ENCODE data around the gene COA3.

The COA3 gene

GRCh38 chr17:42817866-42818265 lies 19.4 kb upstream of the COA3 start:
- no peak for DNase-seq

- DNase-seq = no peak
Observed at GRCh38 chr17:42814633-42815399, 16.3 kb upstream of the COA3 start.

DNA sequence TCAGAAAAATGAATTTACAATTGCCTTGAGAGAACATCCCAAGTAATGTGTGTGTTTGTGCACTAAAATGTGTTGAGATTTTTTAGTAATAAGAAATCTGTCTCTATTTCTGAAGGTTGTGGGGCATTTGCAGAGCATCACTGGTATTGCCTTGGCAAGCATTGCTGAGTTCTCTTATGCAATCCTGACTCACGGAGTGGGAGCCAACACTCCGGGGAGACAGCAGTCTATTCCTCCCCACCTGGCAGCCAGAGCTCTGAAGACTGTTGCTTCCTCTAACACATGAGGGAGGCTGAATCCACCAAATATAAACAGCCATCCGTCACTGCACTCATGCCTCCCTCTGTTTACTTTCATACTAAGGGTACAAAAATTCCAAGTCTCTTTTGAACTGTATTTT lies 10.7 kb upstream of the COA3 start:
- no peak for DNase-seq

DNA sequence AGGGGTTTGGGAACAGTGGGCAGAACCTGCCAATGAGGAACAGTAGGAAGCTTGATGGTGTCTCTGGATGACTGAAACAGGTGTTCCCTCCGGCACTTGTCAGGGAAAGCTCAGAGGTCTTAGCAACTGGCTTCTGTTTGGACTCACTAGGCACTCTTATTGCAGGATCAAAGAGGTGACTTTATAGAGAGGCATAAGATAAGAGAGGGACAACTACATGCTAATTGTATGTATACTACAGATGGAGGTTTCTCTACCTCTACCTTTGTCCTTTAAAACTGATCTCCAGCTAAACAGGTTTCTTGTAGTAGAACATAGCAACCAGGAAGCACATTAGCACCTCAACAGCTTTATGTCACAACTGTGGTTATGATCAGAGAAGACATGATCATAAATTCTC lies 7.7 kb upstream of the COA3 start:
- no peak for DNase-seq

- DNase-seq = no peak
Observed at GRCh38 chr17:42804918-42805367, 6.4 kb upstream of the COA3 start.

DNA sequence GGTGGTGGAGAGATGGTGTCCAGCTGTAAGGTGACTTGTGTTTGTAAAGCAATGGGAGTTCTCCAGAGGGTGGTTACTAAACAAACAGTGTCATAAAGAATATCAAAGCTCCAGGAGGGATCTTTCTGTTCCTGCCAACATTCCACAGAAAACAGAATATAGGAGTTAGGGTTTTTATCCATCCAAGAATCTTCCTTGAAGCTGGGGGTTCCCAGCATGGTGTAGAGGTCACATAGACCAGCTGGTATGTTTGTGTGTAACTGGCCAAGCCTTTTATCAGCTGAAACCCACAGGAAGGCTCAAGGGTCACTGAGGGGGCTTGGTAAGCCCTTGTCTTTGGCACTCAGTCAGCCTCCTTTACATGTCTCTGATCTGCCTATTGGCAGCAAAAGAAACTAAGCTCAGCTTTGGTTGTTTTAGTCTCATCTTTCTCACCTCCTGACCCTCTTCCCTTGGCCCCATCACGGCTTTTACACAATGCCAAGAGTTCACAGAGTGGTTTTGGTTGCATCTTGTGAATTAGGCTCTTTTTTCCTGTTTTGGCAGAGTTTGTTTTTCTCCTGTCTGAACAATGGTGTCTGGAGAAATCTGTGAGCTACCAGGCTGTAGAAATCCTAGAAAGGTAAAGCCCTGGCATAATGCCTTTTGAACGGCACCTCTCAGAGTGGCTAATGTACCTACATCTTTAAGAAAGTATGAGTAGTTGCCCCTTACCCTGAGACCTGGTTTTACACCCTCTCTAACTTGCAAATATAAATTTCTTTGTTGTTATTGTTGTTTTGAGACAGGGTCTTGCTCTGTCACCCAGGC lies 4.8 kb upstream of the COA3 start:
- DNase-seq = no peak

DNA sequence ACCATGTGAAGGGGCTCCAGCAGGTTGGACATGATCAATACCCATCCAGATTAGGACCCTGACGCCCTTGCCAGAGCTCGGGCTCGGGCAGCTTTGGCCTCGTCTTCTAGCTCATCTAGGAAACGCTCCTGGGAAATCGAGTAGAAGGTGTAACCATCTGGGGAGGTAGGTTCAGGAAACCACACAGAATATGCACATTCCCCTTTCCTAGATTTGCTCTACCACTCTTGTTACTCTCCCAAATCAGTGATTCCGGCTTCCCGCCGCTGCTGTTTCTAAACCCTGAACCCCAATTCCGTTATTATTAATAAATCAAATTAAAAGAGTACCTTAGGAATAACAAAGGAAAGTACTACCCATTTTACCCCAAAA lies 507 bp downstream of the COA3 start:
- DNase-seq = no peak

GRCh38 chr17:42797067-42798007 lies 1.2 kb downstream of the COA3 start:
- no peak for DNase-seq

- no peak for DNase-seq
Observed at GRCh38 chr17:42796066-42796758, 2.3 kb downstream of the COA3 start.

DNA sequence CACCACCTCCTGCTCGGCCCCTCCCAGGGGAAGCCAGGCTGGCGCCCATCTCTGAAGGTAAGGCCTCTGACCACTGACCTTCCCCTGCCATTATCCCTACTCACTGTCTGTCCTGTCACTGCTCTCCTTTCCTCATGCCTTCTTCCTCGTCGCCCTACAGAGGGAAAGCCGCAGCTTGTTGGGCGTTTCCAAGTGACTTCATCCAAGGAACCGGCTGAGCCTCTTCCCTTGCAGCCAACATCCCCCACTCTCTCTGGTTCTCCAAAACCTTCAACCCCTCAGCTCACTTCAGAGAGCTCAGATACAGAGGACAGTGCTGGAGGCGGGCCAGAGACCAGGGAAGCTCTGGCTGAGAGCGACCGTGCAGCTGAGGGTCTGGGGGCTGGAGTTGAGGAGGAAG lies 3.0 kb downstream of the COA3 start:
- DNase-seq = no peak

DNA sequence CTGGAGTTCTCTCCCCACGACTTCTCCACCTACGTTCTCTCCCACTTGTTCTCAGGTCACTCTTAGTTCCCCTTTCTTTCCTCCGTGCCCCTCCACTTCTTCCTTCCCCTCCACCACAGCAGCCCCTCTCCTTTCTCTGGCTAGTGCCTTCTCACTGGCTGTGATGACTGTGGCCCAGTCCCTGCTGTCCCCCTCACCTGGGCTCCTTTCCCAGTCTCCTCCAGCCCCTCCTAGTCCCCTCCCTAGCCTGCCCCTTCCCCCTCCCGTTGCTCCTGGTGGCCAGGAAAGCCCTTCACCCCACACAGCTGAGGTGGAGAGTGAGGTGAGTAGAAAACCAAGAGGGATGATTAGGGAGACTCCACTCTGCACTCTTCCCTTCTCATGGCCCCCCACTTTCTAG lies 3.4 kb downstream of the COA3 start:
- DNase-seq = no peak

GRCh38 chr17:42792545-42792944 lies 6.0 kb downstream of the COA3 start:
- no peak for DNase-seq

GRCh38 chr17:42791948-42792347 lies 6.6 kb downstream of the COA3 start:
- DNase-seq = no peak

GRCh38 chr17:42787266-42787665 lies 11.2 kb downstream of the COA3 start:
- DNase-seq = no peak

DNA sequence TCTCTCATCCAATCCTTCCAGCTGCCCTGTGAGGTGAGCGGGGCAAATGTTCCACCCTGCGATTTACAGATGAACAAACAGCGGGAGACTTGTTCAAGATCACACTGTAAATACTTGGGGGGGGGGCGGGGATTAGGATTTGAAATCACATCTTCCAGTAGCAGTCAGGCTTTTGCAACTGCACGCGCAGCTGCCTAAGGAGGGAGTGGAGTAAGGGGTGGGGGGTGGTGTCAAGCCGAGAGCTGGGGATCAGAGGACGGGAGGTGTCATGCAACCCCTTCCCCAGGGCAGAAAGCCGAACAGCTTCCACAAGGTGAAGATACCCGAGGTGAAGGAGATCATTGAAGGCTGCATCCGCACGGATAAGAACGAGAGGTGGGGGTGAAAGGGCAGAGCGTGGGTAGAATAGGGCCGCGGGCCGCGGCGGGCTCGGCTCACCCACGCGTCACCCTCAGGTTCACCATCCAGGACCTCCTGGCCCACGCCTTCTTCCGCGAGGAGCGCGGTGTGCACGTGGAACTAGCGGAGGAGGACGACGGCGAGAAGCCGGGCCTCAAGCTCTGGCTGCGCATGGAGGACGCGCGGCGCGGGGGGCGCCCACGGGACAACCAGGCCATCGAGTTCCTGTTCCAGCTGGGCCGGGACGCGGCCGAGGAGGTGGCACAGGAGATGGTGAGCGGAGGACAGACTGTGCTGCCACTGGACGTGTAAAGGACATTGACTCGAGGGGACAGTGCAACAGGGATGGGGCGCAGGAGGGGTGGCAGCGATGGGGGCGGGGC lies 13.5 kb downstream of the COA3 start:
- DNase-seq = no peak

GRCh38 chr17:42784409-42784808 lies 14.1 kb downstream of the COA3 start:
- no peak for DNase-seq

GRCh38 chr17:42783791-42784138 lies 14.7 kb downstream of the COA3 start:
- no peak for DNase-seq

- no peak for DNase-seq
Observed at GRCh38 chr17:42783062-42783790, 15.3 kb downstream of the COA3 start.

DNA sequence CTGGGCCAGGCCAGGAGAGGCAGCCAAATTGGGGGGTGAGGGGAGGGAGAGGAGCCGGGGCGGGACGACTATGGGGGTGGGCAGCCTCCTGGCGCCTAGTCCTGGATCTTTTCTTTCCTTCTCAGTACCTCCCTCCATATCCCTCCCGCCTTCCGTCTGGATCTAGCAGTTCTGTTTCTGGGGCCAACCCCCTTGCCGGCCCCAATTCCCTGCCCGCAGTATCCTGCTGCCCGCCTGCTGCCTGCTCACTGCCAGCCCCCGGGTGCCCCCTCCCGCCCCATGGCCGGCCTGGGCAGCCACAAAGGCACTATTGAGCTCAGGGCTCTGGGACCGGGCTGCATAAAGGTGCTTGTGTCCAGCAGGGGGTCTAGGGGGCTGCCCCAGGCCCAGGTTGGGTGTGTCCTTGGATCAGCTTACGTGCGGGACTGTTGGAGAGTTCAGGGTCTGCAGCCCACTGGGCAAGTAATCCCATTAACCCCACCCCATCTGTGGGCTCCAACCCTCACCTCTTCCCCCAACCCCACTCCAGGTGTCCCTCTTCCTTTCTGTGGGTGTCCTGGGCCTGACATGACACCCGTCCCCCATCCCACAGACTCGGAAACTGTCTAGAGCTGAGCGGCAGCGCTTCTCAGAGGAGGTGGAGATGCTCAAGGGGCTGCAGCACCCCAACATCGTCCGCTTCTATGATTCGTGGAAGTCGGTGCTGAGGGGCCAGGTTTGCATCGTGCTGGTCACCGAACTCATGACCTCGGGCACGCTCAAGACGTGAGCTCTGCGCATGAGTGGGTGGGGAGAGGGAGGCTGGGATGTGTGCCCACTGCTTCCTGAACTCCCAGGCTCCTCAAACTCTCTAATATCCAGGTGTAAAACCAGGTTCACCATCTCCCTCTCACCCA lies 16.1 kb downstream of the COA3 start:
- DNase-seq = peak; percentile 65

GRCh38 chr17:42781639-42782165 lies 16.8 kb downstream of the COA3 start:
- DNase-seq = no peak
